ENCODE results near the gene NPTX2. TPM values are rescaled to one million over a fixed set of nuclear protein-coding genes. Genes with fewer than 3 reads are reported as not detected.

The NPTX2 gene
- total RNA-seq, 1 experiment from 2014 or later = 138 TPM

GRCh38 chr7:98626460-98627412 is 9.7 kb downstream of the NPTX2 start:
- no peak for DNase-seq (ENCODE audit: low read depth in 1 of 2, low spot score in 2 of 2)
- Histone ChIP-seq H3K9me3 (replicated peaks) (no peaks in the 10 kb centered on the region), H3K36me3 (peaks cover 57% of the 10 kb centered on the region)

GRCh38 chr7:98627413-98627790 is 10.3 kb downstream of the NPTX2 start:
- no peak for DNase-seq (ENCODE audit: low read depth in 1 of 2, low spot score in 2 of 2)
- H3K4me1 ChIP-seq (replicated peaks) = peaks cover 8% of the 10 kb centered on the region
- peaks cover 50% of the 10 kb centered on the region for H3K36me3 ChIP-seq
- no peaks in the 10 kb centered on the region for H3K27me3 ChIP-seq (replicated peaks)
- H3K27ac ChIP-seq = no peak overlapping the region
- no peaks in the 10 kb centered on the region for H3K9me3 ChIP-seq (replicated peaks)
- no peak overlapping the region for H3K4me3 ChIP-seq

More at GRCh38 chr7:98626460-98627412, 9.7 kb downstream of the NPTX2 start:
- Histone ChIP-seq H3K4me3 (no peak overlapping the region), H3K4me1 (replicated peaks) (peaks cover 8% of the 10 kb centered on the region), H3K27ac (no peak overlapping the region), H3K27me3 (replicated peaks) (no peaks in the 10 kb centered on the region)

GRCh38 chr7:98628418-98628817 is 11.3 kb downstream of the NPTX2 start:
- peaks cover 8% of the 10 kb centered on the region for H3K4me1 ChIP-seq (replicated peaks)
- no peaks in the 10 kb centered on the region for H3K9me3 ChIP-seq (replicated peaks)
- no peak for DNase-seq (ENCODE audit: low read depth in 1 of 2, low spot score in 2 of 2)
- no peak overlapping the region for H3K4me3 ChIP-seq
- no peaks in the 10 kb centered on the region for H3K27me3 ChIP-seq (replicated peaks)
- no peak overlapping the region for H3K27ac ChIP-seq
- peaks cover 43% of the 10 kb centered on the region for H3K36me3 ChIP-seq

GRCh38 chr7:98629001-98629431 is 11.9 kb downstream of the NPTX2 start:
- H3K9me3 ChIP-seq (replicated peaks) = no peaks in the 10 kb centered on the region
- H3K4me3 ChIP-seq = no peak overlapping the region
- peak in 1 of 2 experiments; percentile 44 for DNase-seq (ENCODE audit: low read depth in 1 of 2, low spot score in 2 of 2)
- peaks cover 8% of the 10 kb centered on the region for H3K4me1 ChIP-seq (replicated peaks)
- H3K27ac ChIP-seq = no peak overlapping the region
- peaks cover 39% of the 10 kb centered on the region for H3K36me3 ChIP-seq
- no peaks in the 10 kb centered on the region for H3K27me3 ChIP-seq (replicated peaks)

- H3K9me3 ChIP-seq (replicated peaks) = no peaks in the 10 kb centered on the region
- no peak for DNase-seq (ENCODE audit: low read depth in 1 of 2, low spot score in 2 of 2)
- no peak overlapping the region for H3K4me3 ChIP-seq
- no peak overlapping the region for H3K27ac ChIP-seq
- H3K27me3 ChIP-seq (replicated peaks) = no peaks in the 10 kb centered on the region
- H3K36me3 ChIP-seq = peaks cover 28% of the 10 kb centered on the region
- H3K4me1 ChIP-seq (replicated peaks) = peaks cover 8% of the 10 kb centered on the region
Measured at GRCh38 chr7:98630149-98630548, 13.1 kb downstream of the NPTX2 start.

GRCh38 chr7:98630770-98631169 is 13.7 kb downstream of the NPTX2 start:
- no peaks in the 10 kb centered on the region; the same call in 1 of the 2 replicates for H3K27me3 ChIP-seq (replicated peaks)
- H3K4me1 ChIP-seq (replicated peaks) = peaks cover 8% of the 10 kb centered on the region
- no peak overlapping the region for H3K4me3 ChIP-seq
- no peak overlapping the region for H3K27ac ChIP-seq
- DNase-seq (ENCODE audit: low read depth in 1 of 2, low spot score in 2 of 2) = no peak
- no peaks in the 10 kb centered on the region for H3K9me3 ChIP-seq (replicated peaks)
- H3K36me3 ChIP-seq = peaks cover 23% of the 10 kb centered on the region

- Histone ChIP-seq H3K27me3 (replicated peaks) (peaks cover 3% of the 10 kb centered on the region; the same call in 1 of the 2 replicates), H3K36me3 (no peaks in the 10 kb centered on the region), H3K9me3 (replicated peaks) (peaks cover 6% of the 10 kb centered on the region), H3K27ac (no peak overlapping the region), H3K4me1 (replicated peaks) (no peaks in the 10 kb centered on the region), H3K4me3 (no peak overlapping the region)
- no peak for DNase-seq (ENCODE audit: low read depth in 1 of 2, low spot score in 2 of 2)
Measured at GRCh38 chr7:98638853-98639252, 21.8 kb downstream of the NPTX2 start.

GRCh38 chr7:98640375-98640774 is 23.3 kb downstream of the NPTX2 start:
- Histone ChIP-seq H3K27me3 (replicated peaks) (peaks cover 3% of the 10 kb centered on the region; the same call in 1 of the 2 replicates), H3K4me1 (replicated peaks) (no peaks in the 10 kb centered on the region), H3K36me3 (no peaks in the 10 kb centered on the region), H3K9me3 (replicated peaks) (peaks cover 6% of the 10 kb centered on the region), H3K4me3 (no peak overlapping the region), H3K27ac (no peak overlapping the region)
- DNase-seq (ENCODE audit: low read depth in 1 of 2, low spot score in 2 of 2) = no peak

GRCh38 chr7:98641646-98642500 is 24.8 kb downstream of the NPTX2 start:
- Histone ChIP-seq H3K36me3 (no peaks in the 10 kb centered on the region), H3K27me3 (replicated peaks) (0 out of 2 replicates have a peak, but pooled peaks cover 3% of the 10 kb centered on the region), H3K27ac (no peak overlapping the region), H3K4me3 (no peak overlapping the region), H3K9me3 (replicated peaks) (peaks cover 6% of the 10 kb centered on the region), H3K4me1 (replicated peaks) (no peaks in the 10 kb centered on the region)
- no peak for DNase-seq (ENCODE audit: low read depth in 1 of 2, low spot score in 2 of 2)

- Histone ChIP-seq H3K4me3 (no peak overlapping the region), H3K27me3 (replicated peaks) (0 out of 2 replicates have a peak, but pooled peaks cover 3% of the 10 kb centered on the region), H3K27ac (no peak overlapping the region), H3K9me3 (replicated peaks) (peaks cover 6% of the 10 kb centered on the region), H3K36me3 (no peaks in the 10 kb centered on the region), H3K4me1 (replicated peaks) (no peaks in the 10 kb centered on the region)
- no peak for DNase-seq (ENCODE audit: low read depth in 1 of 2, low spot score in 2 of 2)
Measured at GRCh38 chr7:98643236-98643985, 26.3 kb downstream of the NPTX2 start.

GRCh38 chr7:98646465-98646864 is 29.4 kb downstream of the NPTX2 start:
- Histone ChIP-seq H3K9me3 (replicated peaks) (no peaks in the 10 kb centered on the region), H3K27ac (no peak overlapping the region), H3K4me1 (replicated peaks) (no peaks in the 10 kb centered on the region), H3K27me3 (replicated peaks) (peaks cover 6% of the 10 kb centered on the region), H3K4me3 (no peak overlapping the region), H3K36me3 (no peaks in the 10 kb centered on the region)
- no peak for DNase-seq (ENCODE audit: low read depth in 1 of 2, low spot score in 2 of 2)

GRCh38 chr7:98647326-98647725 is 30.2 kb downstream of the NPTX2 start:
- H3K27ac ChIP-seq = no peak overlapping the region
- DNase-seq (ENCODE audit: low read depth in 1 of 2, low spot score in 2 of 2) = no peak
- H3K4me3 ChIP-seq = no peak overlapping the region
- H3K4me1 ChIP-seq (replicated peaks) = no peaks in the 10 kb centered on the region
- no peaks in the 10 kb centered on the region for H3K36me3 ChIP-seq
- H3K27me3 ChIP-seq (replicated peaks) = peaks cover 3% of the 10 kb centered on the region
- no peaks in the 10 kb centered on the region for H3K9me3 ChIP-seq (replicated peaks)

- no peak overlapping the region for H3K4me3 ChIP-seq
Measured at GRCh38 chr7:98651760-98652159, 34.7 kb downstream of the NPTX2 start.

More at GRCh38 chr7:98651760-98652159, 34.7 kb downstream of the NPTX2 start:
- Histone ChIP-seq H3K36me3 (no peaks in the 10 kb centered on the region), H3K27ac (no peak overlapping the region), H3K4me1 (replicated peaks) (no peaks in the 10 kb centered on the region), H3K9me3 (replicated peaks) (no peaks in the 10 kb centered on the region), H3K27me3 (replicated peaks) (peaks cover 3% of the 10 kb centered on the region)
- DNase-seq (ENCODE audit: low read depth in 1 of 2, low spot score in 2 of 2) = no peak
